ENCODE measurements around the gene FAM13C.
"Not testable (repeated sequence)": the region's sequence is repeated elsewhere in the genome, so short reads cannot be mapped to it uniquely, and the experiment has no call there.

FAM13C gene

DNA sequence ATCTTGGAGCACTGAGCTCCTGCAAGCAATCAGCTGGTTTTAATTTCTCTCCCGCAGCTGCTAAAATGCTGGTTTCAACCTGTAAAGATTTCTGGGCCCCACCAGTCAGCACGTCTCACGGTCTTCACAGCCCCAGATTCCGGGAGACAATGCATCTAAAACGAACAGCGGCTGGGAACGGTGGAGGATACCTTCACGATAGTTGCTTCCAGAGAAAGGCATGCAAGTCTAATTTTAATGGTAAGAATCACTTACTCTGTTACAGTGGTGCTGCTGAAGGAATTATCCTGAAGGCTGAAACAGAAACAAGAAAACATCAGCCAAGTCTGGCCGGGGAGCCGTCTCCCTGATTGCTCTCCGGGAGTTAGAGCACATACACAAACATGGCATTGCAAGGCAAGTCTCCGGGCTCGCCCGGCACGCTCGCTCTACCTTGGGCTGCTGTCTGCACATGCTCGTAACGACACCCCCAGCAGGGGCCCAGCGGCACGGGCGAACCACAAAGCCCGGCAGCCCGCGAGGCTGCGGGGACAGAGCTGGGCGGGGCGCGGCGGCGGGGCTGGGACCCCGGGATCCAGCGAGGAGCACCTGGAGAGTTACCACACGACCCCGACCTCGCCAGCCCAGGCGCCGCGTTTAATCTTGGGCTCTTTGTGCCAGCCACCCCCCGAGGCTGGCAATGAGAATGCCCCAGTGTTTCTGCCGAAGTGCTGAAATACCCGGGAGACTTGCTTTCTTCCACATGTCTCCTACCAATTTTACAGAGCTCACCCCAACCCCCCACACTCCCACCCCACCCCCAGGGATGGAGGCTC is at the start of gene FAM13C:
TSS of gene FAM13C (minus strand) at position 406 of the 815 bp plus-strand sequence. CDS start at position 317, 89 bp downstream.
- peak; percentile 92 for DNase-seq

- DNase-seq = no peak
These were observed 42.9 kb upstream of the FAM13C start for GRCh38 chr10:59405235-59405634.

GRCh38 chr10:59400214-59400613 is 37.9 kb upstream of the FAM13C start:
- no peak for DNase-seq

DNA sequence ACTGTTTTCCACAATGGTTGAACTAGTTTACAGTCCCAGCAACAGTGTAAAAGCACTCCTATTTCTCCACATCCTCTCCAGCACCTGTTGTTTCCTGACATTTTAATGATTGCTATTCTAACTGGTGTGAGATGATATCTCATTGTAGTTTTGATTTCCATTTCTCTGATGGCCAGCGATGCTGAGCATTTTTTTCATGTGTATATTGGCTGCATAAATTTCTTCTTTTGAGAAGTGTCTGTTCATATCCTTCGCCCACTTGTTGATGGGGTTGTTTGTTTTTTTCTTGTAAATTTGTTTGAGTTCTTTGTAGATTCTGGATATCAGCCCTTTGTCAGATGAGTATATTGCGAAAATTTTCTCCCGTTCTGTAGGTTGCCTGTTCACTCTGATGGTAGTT is 37.0 kb upstream of the FAM13C start:
- DNase-seq = not testable (repeated sequence)

DNA sequence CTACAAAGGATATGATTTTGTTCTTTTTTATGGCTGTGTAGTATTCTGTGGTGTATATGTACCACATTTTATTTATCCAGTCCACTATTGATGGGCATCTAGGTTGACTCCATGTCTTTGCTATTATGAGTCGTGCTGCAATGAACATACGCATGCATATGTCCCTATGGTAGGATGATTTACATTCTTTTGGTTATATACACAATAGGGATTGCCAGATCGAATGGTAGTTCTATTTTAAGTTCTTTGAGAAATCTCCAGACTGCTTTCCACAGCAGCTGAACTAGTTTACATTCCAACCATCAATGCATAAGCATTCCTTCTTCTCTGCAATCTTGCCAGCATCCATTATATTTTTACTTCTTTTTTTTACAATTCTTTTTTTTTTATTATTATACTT is 35.6 kb upstream of the FAM13C start:
- no peak for DNase-seq

DNA sequence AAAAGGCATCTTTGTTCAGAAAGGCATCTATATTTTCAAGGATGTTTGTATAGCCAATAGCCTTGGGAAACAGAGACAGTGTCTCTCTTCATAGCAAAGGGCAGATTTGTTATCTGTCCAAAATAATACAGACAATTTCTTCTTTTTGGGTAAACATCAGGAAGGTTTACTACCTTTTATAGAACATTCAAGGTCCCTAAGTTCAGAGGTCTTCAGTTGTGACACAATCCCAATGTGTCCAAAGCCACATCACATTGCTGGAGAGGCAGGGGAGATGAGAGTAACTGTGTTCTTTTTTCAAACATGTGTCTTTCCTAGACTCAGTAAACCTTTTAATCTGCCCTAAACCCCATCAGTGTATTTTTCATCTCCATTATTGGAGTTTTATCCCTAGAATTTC is 33.6 kb upstream of the FAM13C start:
- DNase-seq = no peak

DNA sequence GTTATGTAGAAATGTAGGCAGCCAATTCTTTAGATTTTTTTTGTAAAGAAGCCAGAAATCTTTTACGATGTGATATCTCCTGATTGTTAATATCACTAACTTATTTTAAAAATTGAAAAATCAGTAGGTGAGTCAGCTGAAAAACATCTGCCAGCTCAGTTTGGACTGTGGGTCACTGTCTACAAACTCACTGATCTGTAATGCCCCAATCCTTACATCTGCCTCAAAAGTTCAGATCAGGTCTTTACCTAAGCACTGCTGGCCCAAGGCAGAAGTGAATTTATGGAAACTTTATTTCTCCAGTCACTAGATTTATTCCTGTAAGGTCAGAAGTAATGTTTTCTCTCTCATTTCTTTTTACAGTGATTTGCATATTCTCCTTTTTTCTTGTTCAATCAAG is 31.0 kb upstream of the FAM13C start:
- no peak for DNase-seq

DNA sequence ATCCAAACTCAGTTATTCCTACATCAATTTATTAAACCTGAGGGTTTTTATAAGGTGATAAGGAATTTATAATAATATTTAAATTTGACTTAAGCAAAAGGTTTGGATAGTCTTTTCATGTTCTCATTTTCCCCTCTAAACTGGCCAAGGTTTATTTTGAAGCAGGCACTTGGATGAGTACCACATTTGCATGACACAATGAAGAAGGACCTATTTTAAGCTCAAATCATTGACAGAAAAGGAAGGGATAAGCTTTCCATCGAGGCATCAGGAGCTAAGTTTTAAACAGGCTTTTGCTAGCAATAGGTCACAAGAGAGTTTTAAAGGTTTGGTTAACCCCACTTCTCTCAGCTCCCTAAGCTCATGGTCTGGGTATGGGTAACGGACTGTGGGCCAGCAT is 28.7 kb upstream of the FAM13C start:
- no peak for DNase-seq

DNA sequence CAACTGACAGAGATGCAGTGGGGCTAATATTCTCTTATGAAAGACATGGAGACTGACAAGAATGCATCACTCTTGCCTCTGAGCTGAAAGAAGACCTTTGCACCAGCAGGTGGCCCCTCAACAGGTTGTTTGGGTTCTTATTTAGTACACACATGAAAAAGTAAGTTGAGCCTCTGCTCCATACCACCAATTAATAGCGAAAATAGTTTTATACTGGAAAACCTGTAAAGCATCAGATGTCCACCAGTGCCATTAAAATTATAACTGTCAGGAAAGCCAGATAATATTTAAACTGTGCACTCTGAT is 26.3 kb upstream of the FAM13C start:
- DNase-seq = no peak

GRCh38 chr10:59387951-59388670 is 25.8 kb upstream of the FAM13C start:
- no peak for DNase-seq

DNA sequence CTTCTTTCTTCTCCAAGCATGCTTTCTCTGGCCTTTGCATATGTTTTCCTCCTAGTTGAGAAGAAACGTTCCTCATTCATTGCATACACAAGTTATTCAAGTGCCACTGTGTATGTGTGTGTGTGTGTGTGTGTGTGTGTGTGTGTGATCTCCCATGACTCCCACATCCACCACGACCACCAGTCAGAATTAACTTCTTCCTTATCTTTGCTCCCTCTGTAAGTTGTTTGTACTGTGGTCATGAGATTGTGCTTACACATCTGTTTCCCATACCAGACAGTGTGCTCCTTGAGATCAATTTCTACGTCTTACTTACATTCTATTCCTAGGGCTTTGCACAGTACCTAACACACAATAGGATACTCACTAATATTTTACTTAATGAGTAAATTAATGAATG is 22.4 kb upstream of the FAM13C start:
- DNase-seq = no peak

- no peak for DNase-seq
These were observed 21.6 kb upstream of the FAM13C start for GRCh38 chr10:59383908-59384307.

DNA sequence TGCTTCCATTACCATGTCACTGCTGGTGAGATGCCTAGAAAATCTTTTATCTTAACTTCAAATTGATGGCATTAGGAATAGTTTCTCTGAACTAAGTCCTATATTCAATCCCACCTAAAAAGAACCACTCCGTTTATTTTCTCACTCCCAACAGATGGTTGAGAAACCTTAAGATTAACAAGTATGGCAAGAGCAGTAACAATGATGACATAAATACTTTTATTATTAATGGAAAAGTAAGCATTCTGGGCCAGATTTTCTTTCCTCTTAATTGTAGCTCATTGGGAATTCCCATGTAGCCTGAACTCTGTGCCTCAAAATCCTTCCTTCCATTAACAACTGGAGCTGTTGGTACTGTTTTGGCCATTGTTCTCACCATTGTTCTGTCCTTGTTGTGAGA is 21.1 kb upstream of the FAM13C start:
- DNase-seq = no peak

DNA sequence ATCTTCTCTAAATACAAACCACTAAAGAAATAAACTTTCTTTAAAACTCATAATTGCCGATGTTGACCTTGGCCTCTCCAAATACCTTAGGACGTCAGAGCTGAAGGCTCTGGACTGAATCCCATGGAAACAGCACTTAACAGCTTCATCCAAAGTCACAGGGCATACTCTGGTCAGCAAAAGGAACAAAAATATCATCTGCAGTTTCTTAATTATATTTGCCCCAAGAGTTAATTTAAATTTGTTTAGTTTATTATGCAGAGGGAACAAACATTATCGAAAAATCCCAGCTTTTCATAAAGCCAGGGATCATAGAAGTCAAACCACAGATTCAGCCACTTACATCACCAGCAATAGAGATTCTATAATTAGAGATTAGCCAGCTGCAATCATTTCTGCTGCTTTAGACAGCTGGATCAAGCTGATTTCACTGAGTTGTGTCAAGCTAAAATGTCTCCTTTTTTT is 20.5 kb upstream of the FAM13C start:
- no peak for DNase-seq

DNA sequence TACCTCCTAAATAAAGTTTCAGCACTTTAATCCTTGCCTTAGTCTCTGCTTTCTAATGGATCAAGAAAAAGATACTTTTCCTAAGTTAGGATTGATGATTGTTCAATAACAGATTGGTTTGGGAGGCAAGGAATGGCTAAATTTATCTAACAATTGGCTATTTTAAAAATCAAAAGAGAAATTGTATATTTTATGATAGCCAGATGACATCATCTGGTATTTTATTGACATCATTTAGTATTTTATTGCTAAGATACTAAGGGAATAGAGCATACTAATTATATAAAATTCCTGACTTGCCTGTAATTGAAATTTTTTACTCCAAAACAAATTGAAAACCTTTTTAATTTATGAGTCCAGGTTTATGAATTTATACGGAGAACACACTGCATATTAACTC is 19.3 kb upstream of the FAM13C start:
- DNase-seq = no peak

DNA sequence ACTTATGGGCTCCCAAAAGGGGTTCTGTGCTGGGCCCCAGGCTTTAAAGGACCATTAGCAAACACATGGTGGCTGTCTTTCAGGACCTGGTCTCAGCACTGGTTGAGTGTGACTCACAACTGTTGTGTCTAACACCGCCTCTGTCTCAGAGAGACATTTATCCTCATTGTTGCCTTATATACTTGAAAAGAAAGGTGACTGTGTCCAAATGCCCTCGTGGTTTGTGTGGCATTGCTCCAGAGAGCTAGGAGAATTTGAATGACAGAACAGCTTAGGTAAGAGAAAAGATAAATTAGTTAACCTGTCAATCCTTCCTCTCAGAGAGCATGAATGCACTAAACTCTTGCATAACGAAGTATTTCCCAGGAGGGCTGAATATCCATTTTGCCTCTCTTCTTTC is 14.5 kb upstream of the FAM13C start:
- no peak for DNase-seq

DNA sequence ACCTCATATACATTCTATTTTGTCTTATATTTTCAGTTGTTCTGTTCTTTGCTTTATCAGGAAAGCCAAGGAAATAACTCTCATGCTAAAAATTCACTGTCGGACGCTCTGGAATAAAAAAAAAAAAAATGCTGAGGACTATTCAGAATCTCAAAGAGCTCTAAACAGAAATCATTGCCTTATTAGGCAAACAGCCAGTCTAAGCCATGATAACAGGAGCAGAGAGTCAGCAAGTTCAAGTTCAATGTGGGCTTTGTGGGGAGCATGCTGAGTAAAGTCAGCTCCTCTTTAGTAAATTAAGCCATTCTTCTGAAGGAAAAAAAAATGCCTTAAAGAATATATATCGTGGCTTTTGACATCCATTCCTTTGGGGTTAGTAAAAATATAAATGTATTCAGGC is 13.6 kb upstream of the FAM13C start:
- DNase-seq = no peak

GRCh38 chr10:59374916-59375315 is 12.6 kb upstream of the FAM13C start:
- no peak for DNase-seq

DNA sequence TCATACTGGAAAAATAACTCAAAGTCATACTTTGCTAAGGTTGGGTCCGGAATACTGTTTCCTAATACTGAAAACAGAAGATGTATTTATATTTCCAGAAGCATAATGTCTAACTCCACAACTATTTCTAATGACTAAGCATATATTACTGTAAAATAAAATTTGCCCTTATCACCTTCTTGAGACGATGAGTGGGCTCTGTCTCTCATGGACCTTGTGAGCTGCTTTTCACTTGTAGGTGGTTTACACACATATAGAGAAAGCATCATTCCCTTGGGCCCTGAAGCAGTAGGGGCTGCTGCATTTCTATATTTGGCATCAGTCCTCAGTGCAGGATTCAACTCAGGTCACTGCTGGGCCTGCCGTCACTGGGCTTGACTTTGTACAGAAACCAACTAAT is 10.7 kb upstream of the FAM13C start:
- no peak for DNase-seq

- no peak for DNase-seq
These were observed 10.2 kb upstream of the FAM13C start for GRCh38 chr10:59372543-59372942.

DNA sequence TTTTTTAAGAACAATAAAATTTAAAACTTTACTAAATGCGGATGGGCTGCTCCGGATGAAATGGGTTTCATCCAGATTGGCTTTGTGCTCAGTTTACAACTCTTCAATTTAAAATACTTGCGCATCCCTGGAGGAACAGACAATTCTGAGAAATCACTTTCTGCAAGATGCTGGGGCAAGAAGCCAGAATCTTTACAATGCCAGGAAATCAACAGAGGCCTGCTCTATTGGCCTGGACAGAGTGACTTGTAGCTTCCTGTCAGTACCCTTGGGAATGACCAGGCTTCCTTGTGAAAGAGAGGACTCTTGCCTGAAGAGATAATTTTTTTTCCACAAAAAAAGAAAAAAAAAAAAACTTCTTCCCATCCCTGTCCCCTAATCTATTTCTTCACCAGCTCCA is 3.9 kb upstream of the FAM13C start:
- peak; percentile 27 for DNase-seq

GRCh38 chr10:59363446-59363958 is 1.2 kb upstream of the FAM13C start:
- peak; percentile 25 for DNase-seq

DNA sequence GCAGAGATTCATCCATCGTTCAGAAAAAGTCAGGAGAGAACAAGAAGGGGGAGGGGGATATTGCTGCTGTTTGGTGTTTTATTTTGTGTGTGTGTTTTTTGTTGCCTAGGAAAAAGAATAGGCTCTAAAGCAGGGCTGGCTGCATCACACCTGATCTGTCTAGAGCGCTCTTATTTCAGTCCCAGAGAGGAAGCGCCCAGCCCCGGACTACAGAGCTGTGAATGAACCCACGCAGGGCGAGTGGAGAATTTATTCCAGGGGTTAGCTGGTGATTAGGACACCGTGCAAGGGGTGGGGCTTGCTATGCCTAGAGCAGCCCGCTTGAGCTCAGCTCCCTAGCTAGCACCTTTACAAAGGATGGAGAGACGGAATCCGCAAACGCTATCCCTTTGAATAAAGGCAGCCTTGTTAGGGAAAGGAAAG is 621 bp upstream of the FAM13C start:
- peak; percentile 94 for DNase-seq

- DNase-seq = peak; percentile 36
These were observed 646 bp downstream of the FAM13C start for GRCh38 chr10:59361663-59362143.
